ENCODE results near the gene RBM12. TPM values are rescaled to one million over a fixed set of nuclear protein-coding genes. Genes with fewer than 3 reads are reported as not detected.

The RBM12 gene
- total RNA-seq, 4 donors from 2014 or later = 22.8 to 35.4 (median 24.2) TPM

DNA sequence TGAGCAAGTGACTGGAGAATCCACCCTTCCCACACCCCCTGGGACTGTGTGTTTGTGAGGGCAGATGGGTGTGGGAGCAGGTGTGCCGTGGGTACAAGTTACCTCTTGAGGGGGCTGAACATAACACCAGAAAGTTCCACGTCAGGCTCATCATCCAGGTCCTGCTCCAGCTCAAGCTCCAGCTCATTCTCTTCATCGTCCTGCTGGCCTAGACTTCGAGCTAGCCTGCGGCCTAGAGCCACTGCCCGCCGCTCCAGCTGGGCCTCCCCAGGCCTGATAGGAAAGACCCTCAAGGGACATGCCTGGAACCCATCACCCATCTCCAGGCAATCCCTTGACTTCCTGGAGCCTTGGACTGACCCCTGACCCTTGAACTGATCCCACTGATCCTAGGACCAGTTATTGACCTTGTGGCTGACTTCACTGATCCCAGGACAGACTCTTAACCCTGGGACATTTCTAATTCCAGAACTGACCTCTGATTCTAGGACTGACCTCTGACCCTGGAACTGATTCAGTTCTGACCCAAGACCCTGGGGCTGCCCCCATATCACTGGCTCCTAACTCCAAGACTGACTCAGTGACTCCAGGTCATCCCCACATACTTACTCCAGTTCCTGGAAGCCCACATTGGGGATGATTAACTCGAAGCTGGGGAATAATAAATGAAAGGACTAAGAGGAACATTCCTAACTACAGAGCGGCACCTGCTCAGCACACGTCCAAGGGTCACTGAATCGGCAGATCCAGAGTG is 60.8 kb downstream of the RBM12 start:
- TF ChIP-seq, protein P1, sequence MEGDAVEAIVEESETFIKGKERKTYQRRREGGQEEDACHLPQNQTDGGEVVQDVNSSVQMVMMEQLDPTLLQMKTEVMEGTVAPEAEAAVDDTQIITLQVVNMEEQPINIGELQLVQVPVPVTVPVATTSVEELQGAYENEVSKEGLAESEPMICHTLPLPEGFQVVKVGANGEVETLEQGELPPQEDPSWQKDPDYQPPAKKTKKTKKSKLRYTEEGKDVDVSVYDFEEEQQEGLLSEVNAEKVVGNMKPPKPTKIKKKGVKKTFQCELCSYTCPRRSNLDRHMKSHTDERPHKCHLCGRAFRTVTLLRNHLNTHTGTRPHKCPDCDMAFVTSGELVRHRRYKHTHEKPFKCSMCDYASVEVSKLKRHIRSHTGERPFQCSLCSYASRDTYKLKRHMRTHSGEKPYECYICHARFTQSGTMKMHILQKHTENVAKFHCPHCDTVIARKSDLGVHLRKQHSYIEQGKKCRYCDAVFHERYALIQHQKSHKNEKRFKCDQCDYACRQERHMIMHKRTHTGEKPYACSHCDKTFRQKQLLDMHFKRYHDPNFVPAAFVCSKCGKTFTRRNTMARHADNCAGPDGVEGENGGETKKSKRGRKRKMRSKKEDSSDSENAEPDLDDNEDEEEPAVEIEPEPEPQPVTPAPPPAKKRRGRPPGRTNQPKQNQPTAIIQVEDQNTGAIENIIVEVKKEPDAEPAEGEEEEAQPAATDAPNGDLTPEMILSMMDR (IDR thresholded peaks at IDR 0.05; ENCODE audit: low read depth) = no peak

DNA sequence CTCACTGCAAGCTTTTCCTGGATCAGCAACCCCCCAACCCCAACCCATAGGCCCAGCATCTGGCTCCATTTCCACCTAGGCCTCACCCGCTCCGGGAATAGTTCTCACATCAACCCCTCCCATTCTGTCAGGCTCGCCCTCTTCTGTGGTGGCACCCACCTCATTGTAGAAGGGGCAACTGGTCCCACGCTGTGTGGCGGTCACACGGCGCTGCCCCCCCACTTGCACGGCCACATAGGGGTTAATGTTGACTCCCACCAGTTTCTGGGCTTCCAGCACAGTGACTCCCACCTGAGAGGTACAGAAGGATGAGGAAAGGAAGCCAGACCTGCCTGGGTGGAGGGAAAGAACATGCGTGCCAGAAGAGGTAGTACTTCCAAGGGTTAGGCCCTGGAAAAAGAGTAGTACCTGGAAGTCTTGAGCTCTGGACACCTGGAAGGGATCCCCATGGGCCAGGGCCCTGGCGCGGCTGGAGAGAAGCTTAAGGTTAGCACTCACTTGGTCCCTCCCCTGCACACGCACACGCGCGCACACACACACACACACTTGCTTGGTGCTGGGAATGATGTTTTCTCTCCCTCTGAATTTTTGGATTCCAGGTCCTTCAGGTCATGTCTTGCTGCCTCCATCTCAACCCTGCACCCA is 61.7 kb downstream of the RBM12 start:
- TF ChIP-seq, protein P1 (IDR thresholded peaks at IDR 0.05; ENCODE audit: low read depth) = no peak

DNA sequence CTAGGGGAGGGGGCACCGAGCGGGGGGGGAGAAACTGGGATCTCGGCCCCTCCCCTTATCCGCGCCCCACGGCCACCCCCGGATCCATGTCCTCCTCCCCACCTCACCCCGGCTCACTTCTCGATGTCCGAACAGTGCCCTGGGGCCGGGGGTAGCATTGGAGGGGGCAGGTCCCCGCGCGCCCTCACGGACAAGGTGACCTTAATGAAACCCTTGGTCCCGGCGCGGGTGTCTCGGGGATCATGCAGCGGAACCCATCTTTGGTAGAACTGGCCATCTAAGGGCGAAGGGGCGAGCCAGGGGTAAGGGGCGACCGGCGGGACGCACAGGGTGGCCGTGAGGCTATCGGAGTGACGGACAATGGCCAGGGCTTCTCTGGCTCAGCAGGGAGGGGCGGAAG is 62.7 kb downstream of the RBM12 start:
- TF ChIP-seq, protein P1 (IDR thresholded peaks at IDR 0.05; ENCODE audit: low read depth) = no peak

DNA sequence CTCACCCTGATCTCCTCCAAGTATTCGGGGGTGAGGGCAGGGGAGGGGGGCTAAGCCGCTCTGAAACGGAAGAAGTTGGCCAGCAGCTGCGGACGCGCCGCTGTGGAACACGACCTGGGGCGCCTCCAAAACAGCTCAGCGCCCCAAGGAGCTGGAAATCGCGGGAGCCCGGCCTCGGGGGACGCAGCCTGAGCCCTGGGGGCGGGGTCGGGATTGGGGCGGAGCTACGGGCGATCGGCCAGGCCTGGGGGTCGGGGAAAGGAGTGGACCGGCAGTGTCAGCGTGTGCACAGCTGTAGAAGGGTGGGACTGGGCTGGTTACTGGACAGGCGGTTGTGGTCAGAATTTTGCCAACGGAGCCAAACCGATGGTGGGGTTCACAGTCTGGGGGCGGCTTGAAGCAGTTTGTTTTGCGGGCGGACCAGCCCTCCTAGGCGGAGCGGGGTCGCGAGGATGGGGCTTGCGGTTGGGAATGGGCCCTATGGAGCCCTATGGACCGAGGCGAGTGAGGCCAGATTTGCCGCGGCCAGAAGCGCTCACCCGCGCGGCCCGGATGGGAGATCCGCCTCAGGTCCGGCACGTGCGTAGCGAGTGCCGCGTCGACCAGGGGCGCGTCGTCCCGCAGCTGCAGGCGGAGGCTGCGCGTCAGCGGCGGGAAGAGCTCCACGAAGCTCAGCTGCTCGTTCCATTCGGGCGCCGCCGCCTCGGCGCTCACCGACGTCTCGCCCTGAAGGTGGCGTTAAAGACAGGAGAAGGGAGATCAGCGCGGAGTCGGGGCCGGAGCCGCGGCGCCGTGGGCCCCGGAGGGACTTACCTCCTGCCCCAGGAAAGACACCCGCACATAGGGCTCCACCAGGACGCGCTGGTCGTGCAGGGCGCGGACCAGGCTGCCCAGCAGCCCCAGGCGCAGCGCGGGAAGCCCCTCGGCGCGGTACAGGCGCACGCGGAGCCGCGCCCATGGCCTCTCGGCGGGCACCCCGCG is 63.4 kb downstream of the RBM12 start:
- TF ChIP-seq, protein P1 (IDR thresholded peaks at IDR 0.05; ENCODE audit: low read depth) = no peak

DNA sequence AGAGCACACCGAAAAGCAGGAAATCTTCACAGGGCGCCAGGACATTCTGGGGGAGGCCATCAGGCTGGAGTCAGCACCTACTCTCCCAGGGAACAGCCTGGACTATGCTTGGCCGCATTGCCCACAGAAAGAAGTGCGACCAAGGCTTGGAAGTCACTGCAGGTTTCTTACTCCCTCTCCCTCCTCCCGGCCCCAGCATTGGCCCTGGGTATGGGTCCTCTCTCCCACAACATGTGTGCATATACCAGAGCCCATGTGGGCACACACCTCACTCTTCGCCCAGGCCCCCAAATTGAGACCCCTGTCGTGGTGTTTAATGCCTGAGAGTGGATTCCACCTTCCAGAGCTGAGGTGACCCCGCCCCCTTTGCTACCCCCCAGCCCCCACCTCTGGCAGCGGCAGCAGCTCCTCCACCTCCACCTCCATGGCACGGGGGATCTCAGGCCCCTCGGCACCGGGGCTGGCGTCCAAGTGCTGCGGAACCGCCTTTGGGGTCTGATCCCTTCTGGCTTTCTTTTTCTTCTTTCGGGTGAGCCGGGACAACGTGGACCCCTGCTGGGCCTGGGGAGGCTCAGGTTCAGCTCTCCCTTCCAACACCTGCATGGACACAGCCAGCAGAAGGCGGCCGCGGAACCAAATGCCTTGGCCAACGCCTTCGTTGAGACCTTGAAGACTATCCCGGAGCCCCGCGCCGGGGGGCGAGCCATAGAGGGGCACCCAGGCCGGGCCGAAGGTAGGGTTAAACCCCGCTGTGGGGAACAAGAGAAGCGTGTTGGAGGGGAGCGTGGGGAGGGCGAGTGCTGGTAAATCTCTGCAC is 64.3 kb downstream of the RBM12 start:
- TF ChIP-seq, protein P1 (IDR thresholded peaks at IDR 0.05; ENCODE audit: low read depth) = no peak

DNA sequence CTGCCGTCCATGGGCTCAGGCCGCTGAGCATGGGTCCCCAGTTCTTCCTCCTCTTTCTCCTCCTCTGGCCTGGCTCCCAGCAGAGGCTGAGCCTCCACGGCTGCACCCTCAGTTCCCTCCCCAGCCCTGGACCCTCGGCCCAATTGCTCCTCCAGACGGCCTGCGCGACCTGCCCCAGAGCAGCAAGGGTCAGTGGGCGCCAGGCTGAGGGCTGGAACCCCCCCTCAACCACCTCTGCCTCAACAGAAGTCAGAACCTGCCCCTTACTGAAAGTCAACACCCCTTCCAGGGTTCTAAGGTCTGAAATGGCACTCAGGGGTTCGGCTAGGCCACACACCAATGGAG is 65.0 kb downstream of the RBM12 start:
- TF ChIP-seq, protein P1 (IDR thresholded peaks at IDR 0.05; ENCODE audit: low read depth) = no peak

Small RNA genes within 50 kb of the gene (small RNA-seq; reads per million reads assigned to genes)
- not detected for gene RNU6-759P

Other genes starting within 250 kb of the RBM12 start
- 1 to 10 TPM in 1 of 4 donors, under 1 TPM in 3; 0.22 to 2.3 (median 0.66) TPM for gene GDF5, start 226.7 kb downstream of the RBM12 start, total RNA-seq
- gene CEP250, start 209.3 kb downstream of the RBM12 start, total RNA-seq = 10 to 100 TPM in 3 of 4 donors, 1 to 10 TPM in 1; 6.8 to 31.6 (median 20.6) TPM
- gene C20orf173, start 135.2 kb downstream of the RBM12 start, total RNA-seq = not detected
- gene ERGIC3, start 122.8 kb downstream of the RBM12 start, total RNA-seq = 100 to 1,000 TPM in 3 of 4 donors, 10 to 100 TPM in 1; 99.9 to 207 (median 181) TPM
- gene SPAG4, start 49.1 kb downstream of the RBM12 start, total RNA-seq = 1 to 10 TPM in 3 of 4 donors, not detected in 1; 1.7 to 3.3 (median 2.4) TPM
- gene CPNE1, start within 50 bp of the RBM12 start, total RNA-seq = 100 to 1,000 TPM in 2 of 4 donors, 10 to 100 TPM in 2; 50.6 to 115 (median 87.1) TPM
- gene NFS1, start 34.5 kb upstream of the RBM12 start, total RNA-seq = 10 to 100 TPM; 17.4 to 34.7 (median 24.3) TPM
- gene ROMO1, start 34.5 kb upstream of the RBM12 start, total RNA-seq = 100 to 1,000 TPM; 215 to 328 (median 269) TPM
- 100 to 1,000 TPM; 320 to 423 (median 379) TPM for gene RBM39, start 77.4 kb upstream of the RBM12 start, total RNA-seq
- gene PHF20, start 107.1 kb upstream of the RBM12 start, total RNA-seq = 10 to 100 TPM; 35.5 to 61.6 (median 44.5) TPM

Measured in subcutaneous adipose tissue (tissue), 4 donors.